HG03354 (cell line): ENCODE measurements around the gene RSPH9.

Source experiments
- ATAC-seq: cut with Tn5 transposase; IDR thresholded peaks from one replicate; pipeline ENCODE4 v1.9.1; 2021; ENCODE audit warnings: mild to moderate bottlenecking; ENCODE audit not compliant: unreplicated experiment, poor library complexity, severe bottlenecking

The RSPH9 gene

DNA sequence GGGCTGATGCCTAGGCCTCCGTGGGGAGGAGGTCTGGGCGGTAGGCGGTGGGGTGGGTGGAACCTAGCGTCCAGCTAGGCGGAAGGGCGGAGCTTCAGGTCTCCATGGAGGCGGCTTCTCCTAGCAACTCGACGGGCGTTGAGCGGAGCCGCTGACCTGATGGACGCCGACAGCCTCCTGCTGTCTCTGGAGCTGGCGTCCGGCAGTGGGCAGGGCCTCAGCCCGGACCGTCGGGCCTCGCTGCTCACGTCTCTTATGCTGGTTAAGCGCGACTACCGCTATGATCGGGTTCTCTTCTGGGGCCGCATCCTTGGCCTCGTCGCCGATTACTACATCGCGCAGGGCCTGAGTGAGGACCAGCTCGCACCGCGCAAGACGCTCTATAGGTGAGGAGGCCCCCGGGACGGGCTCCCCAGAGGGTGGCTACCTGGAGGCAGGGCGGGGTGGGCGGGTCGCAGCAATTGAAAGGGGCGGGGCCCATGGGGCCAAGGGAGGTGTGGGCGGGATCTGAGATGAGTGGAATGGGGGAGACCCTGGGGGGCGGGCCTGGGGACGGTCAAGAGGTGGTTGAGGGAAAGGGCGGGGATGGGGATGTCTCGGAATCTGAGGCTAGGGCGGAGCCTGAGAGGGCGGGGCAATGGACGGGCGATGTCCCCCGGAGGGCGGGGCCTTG lies at the start of gene RSPH9:
Gene RSPH9, plus strand, starts transcription at position 97 of the 673 bp plus-strand sequence. Its CDS starts 63 bp downstream, at position 160.
- ATAC-seq, result peak; percentile 53

GRCh38 chr6:43600595-43600994 lies 44.2 kb upstream of the RSPH9 start:
- no peak for ATAC-seq

- no peak for ATAC-seq
These were observed 40.7 kb upstream of the RSPH9 start for GRCh38 chr6:43604174-43604573.

GRCh38 chr6:43606019-43606418 lies 38.8 kb upstream of the RSPH9 start:
- no peak for ATAC-seq

DNA sequence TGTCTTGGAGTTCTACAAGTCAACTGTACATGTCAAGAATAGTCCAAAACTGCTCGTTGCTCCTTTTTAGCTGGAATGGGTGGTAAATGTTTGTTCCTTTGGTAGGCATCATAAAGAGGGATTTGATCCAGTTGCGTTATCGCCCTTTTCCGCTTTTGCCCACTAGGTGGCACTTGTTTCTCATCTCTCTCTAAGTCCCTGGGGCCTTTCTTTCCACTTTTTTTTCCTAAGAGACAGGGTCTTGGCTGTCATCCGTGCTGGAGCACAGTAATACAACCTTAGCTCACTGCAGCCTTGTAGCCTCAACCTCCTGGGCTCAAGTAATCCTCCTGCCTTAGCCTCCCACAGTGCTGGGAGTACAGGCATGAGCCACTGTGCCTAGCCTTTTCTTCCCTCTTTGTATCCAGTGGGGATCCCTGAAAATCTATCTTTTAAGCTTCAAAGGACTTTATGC lies 36.5 kb upstream of the RSPH9 start:
- ATAC-seq, result no peak

GRCh38 chr6:43608807-43609206 lies 36.0 kb upstream of the RSPH9 start:
- no peak for ATAC-seq

DNA sequence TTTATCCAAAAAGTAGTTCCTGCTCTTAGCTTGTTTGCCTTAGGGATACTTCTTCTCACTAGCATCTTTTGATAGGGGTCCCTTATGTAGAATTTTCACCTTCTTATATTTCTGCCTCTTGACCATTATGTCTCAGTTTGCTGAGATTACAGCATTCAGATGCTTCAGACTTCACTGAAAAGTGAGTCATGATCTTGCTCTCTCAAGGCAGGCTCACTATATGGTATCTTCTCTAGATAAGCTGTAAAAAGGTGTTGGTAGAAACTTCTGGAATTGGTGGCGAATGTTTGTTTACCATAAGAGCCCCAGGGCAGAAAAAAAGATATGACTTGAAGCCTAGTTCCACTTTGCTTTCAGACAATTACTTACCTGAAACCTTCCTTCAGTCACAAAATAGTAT lies 35.4 kb upstream of the RSPH9 start:
- no peak for ATAC-seq

DNA sequence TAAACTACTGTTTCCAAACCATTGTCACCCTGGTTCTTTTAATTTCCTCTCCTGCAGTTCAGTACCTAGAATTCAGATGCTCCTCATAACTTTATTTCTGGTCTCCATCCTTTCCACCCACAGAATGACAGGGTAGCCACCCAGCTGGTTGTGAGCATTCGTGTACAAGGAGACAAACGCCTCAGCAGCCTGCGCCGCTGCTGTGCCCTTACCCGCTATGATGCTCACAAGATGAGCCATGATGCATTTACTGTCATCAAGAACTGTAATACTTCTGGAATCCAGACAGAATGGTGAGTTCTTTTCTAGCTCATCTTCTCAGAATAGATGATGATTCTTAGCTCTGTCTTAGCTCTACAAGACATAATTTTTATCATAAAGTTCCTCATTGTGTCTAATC lies 34.4 kb upstream of the RSPH9 start:
- no peak for ATAC-seq

GRCh38 chr6:43613721-43614395 lies 31.0 kb upstream of the RSPH9 start:
- ATAC-seq, result no peak

DNA sequence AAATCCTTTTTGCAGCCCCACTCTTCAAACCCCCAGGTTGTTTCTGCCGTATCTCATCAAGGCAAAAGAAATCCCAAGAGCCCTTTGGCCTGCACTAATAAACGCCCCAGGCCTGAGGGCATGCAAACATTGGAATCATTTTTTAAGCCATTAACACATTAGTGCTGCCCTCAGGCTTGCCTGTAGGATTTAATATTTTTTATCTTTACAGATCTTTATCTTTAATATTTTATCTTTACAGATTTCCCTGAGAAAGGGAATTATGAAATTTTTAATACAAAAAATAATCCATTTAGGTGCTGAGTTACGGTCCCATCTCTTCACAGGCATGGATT lies 30.5 kb upstream of the RSPH9 start:
- ATAC-seq, result no peak

- ATAC-seq, result no peak
These were observed 27.9 kb upstream of the RSPH9 start for GRCh38 chr6:43616725-43617472.

- ATAC-seq, result no peak
These were observed 23.6 kb upstream of the RSPH9 start for GRCh38 chr6:43621078-43621835.

- ATAC-seq, result no peak
These were observed 23.0 kb upstream of the RSPH9 start for GRCh38 chr6:43621836-43622180.

DNA sequence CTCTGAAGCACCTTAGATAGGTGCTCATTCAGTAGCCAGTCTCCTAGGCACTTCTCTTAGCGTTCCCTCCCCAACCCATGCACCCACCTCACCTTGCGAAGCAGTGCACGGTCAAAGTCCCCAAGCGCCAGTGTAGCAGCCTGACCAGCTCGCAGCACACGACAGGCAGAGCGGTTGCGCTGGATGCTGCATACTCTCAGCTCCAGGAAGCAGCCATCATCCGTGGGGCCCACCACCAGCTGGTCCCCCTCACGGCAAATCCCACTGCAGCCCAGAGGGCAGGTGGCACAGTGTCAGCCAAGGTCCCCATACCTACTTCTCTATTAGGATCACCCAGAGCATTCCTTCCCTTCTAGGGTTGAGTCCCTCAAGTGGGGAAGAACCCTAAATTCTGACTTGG lies 22.3 kb upstream of the RSPH9 start:
- no peak for ATAC-seq

- no peak for ATAC-seq
These were observed 20.7 kb upstream of the RSPH9 start for GRCh38 chr6:43623880-43624785.

GRCh38 chr6:43624786-43625288 lies 20.0 kb upstream of the RSPH9 start:
- no peak for ATAC-seq

DNA sequence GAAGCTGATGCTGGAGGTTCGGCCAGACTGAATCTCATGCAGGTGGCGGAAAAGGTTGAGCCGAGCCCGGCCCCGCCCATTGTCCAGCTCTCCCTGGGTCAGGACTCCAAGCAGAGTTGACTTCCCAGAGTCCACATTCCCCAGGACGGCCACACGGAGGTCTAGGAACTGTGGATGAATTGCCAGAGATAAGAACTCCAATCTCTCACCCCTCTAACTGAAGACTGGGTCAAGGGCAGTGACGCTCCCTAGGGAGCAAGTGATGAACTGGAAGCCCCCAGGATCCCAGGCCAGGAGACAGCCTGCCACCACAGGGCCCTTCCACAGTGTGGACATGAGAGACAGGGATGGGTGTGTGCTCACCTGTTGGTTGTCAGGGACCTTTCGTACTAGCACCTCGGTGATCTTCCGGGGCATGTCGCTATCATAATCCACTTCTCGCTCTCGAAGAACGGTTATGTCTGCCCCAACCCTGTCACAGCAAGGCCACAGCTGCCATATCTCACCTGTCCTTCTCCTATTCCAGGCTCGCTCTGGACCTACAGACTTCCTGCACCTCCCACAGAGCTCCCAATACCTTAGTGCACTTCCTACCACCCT lies 19.3 kb upstream of the RSPH9 start:
- no peak for ATAC-seq

GRCh38 chr6:43627008-43627825 lies 17.6 kb upstream of the RSPH9 start:
- no peak for ATAC-seq
